Fibroblast of skin of right biceps (primary cell): Measurements from ENCODE around the gene RELL2.
A peak's percentile ranks its signal among the peaks of the same experiment; 100 is the strongest.

Source experiments
- DNase-seq: peaks from one replicate; pipeline ENCODE4 v3.0.0-alpha.2; 2013

RELL2 gene

GRCh38 chr5:141623186-141623585, 13.6 kb upstream of the RELL2 start:
- DNase-seq = no peak

- no peak for DNase-seq
These were observed 13.2 kb upstream of the RELL2 start for GRCh38 chr5:141623611-141624010.

GRCh38 chr5:141628175-141628788, 8.5 kb upstream of the RELL2 start:
- DNase-seq = peak; percentile 58

GRCh38 chr5:141630570-141631140, 6.1 kb upstream of the RELL2 start:
- DNase-seq = no peak

- DNase-seq = no peak
These were observed 4.1 kb upstream of the RELL2 start for GRCh38 chr5:141632650-141633049.

GRCh38 chr5:141633871-141634561, 2.8 kb upstream of the RELL2 start:
- no peak for DNase-seq

- DNase-seq = no peak
These were observed 2.1 kb upstream of the RELL2 start for GRCh38 chr5:141634720-141635119.

- DNase-seq = no peak
These were observed 1.2 kb upstream of the RELL2 start for GRCh38 chr5:141635646-141636045.

- DNase-seq = no peak
These were observed 738 bp upstream of the RELL2 start for GRCh38 chr5:141636106-141636412.

GRCh38 chr5:141637123-141637766, 448 bp downstream of the RELL2 start:
- no peak for DNase-seq

- DNase-seq = peak; percentile 64
These were observed 1.1 kb downstream of the RELL2 start for GRCh38 chr5:141637767-141638419.

GRCh38 chr5:141638771-141639170, 2.0 kb downstream of the RELL2 start:
- no peak for DNase-seq

- DNase-seq = no peak
These were observed 2.7 kb downstream of the RELL2 start for GRCh38 chr5:141639357-141640050.

GRCh38 chr5:141640051-141640415, 3.2 kb downstream of the RELL2 start:
- no peak for DNase-seq

- no peak for DNase-seq
These were observed 3.9 kb downstream of the RELL2 start for GRCh38 chr5:141640698-141641097.

- peak; percentile 82 for DNase-seq
These were observed 5.0 kb downstream of the RELL2 start for GRCh38 chr5:141641634-141642267.

- no peak for DNase-seq
These were observed 9.2 kb downstream of the RELL2 start for GRCh38 chr5:141646026-141646425.

- no peak for DNase-seq
These were observed 10.4 kb downstream of the RELL2 start for GRCh38 chr5:141647242-141647641.

- DNase-seq = no peak
These were observed 11.1 kb downstream of the RELL2 start for GRCh38 chr5:141647851-141648250.

GRCh38 chr5:141649056-141649688, 12.4 kb downstream of the RELL2 start:
- no peak for DNase-seq

GRCh38 chr5:141649972-141650371, 13.2 kb downstream of the RELL2 start:
- DNase-seq = no peak
